Activated CD4-positive, alpha-beta T cell treated with anti-CD3 and anti-CD28 coated beads for 4 hours (primary cell): ENCODE measurements around the gene TOMM20.

ENCODE experiments used
- DNase-seq, 2 donors: peaks; one replicate each; pipeline ENCODE4 v3.0.0-alpha.2; 2020

TOMM20 gene

GRCh38 chr1:235133086-235133485 is 4.4 kb upstream of the TOMM20 start:
- no peak for DNase-seq

GRCh38 chr1:235131961-235132360 is 3.3 kb upstream of the TOMM20 start:
- no peak for DNase-seq

- no peak for DNase-seq
Measured at GRCh38 chr1:235130766-235131270, 2.2 kb upstream of the TOMM20 start.

GRCh38 chr1:235129774-235130570 is 1.3 kb upstream of the TOMM20 start:
- no peak for DNase-seq

GRCh38 chr1:235127732-235128455 is 743 bp downstream of the TOMM20 start:
- DNase-seq = no peak

- no peak for DNase-seq
Measured at GRCh38 chr1:235127203-235127602, 1.4 kb downstream of the TOMM20 start.

- DNase-seq = no peak
Measured at GRCh38 chr1:235124665-235125064, 4.0 kb downstream of the TOMM20 start.

- no peak for DNase-seq
Measured at GRCh38 chr1:235124111-235124510, 4.5 kb downstream of the TOMM20 start.

GRCh38 chr1:235122348-235122747 is 6.3 kb downstream of the TOMM20 start:
- DNase-seq = no peak

GRCh38 chr1:235113183-235113917 is 15.3 kb downstream of the TOMM20 start:
- no peak for DNase-seq

- no peak for DNase-seq
Measured at GRCh38 chr1:235112297-235113182, 16.1 kb downstream of the TOMM20 start.

- no peak for DNase-seq
Measured at GRCh38 chr1:235111107-235111506, 17.5 kb downstream of the TOMM20 start.

- DNase-seq = no peak
Measured at GRCh38 chr1:235108876-235109275, 19.8 kb downstream of the TOMM20 start.

- no peak for DNase-seq
Measured at GRCh38 chr1:235108185-235108593, 20.4 kb downstream of the TOMM20 start.

GRCh38 chr1:235107368-235108184 is 21.1 kb downstream of the TOMM20 start:
- DNase-seq = no peak

- no peak for DNase-seq
Measured at GRCh38 chr1:235106457-235106856, 22.2 kb downstream of the TOMM20 start.

- DNase-seq = no peak
Measured at GRCh38 chr1:235105051-235106043, 23.3 kb downstream of the TOMM20 start.

GRCh38 chr1:235102993-235103411 is 25.6 kb downstream of the TOMM20 start:
- DNase-seq = no peak

GRCh38 chr1:235102259-235102582 is 26.4 kb downstream of the TOMM20 start:
- DNase-seq = no peak

GRCh38 chr1:235101558-235102258 is 26.9 kb downstream of the TOMM20 start:
- no peak for DNase-seq
